GF-D8 (cell line): ENCODE data around the gene PLCD1.
A peak's percentile ranks its signal among the peaks of the same experiment; 100 is the strongest.
"Not testable (repeated sequence)": the region's sequence is repeated elsewhere in the genome, so short reads cannot be mapped to it uniquely, and the experiment has no call there.

Experiments used
- DNase-seq: peaks from one replicate; lab custom pipeline; 2025; lab: John Stamatoyannopoulos, UW

The PLCD1 gene

DNA sequence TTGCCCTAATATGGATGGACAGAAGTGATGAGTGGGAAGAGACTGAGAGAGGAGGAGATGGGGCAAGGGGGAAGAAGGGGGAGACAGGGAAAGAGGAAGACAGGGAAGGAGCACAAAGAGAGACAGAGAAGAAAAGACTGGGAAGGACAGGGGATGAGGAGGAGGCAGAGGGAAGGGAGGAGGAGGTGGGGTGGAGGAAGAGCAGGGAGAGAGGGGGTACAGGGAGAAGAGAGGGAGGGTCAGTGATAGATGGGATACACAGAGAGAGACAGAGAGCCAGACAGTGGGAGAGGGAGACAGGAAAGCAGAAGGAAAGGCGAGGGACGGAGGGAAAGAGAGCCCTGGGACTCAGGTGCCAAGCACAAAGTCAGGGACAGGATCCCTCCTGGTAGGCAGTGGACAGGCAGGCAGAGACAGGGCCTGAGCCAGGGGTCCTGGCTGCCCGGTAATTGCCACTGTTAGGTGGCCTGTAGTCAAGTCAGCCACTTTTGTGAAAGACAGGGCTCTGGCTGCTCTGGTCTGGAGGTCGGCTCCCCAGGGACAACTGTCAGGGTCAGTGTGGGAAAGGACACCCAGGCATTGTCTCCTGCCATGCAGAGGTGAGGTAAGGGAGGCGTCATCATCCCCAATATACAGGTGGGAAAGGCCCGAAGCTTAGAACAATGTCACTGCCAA lies 29.1 kb downstream of the PLCD1 start:
- DNase-seq: no peak

DNA sequence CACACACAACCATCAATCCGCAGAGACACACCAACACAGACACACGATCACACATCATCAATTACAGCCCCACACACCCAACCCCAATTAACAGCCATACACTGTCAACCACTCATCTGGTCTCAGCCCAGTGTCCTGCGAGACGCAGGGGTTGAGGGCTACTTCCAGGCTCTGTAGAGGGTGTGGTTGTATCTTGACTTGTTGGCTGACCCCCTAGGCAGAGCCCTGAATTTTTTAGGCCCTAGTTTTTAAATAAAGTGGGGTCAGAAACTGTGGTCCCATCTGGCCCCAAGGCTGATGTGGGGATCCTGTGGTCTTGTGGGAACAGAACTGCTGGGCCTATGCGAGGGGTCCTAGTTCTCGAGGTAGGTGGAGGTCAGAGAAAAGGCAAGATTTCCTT lies 29.6 kb downstream of the PLCD1 start:
- no peak for DNase-seq

DNA sequence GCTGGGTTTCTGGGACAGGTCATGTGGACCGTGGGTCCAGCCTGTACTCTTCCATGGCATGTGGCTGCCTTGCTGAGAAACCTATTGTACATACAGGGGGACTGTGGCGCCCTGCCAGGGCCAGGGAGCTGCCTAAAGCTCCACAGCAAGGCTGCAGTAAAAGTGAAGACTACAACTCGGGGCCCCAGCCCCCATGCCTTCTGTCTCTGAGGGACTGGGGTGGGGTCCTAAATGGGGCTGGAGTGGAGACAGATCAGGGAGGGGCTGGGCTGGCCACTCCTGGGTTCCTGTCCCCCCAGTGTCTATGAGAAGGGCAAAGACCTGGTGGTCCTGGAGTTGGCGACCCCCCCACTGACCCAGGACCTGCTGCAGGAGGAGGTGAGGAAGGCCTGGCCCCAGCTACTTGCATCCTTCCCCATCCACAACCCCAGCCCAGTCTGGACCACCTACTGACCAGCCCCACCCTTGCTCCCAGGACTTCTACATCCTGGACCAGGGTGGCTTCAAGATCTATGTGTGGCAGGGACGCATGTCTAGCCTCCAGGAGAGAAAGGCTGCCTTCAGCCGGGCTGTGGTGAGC lies 31.6 kb downstream of the PLCD1 start:
- no peak for DNase-seq

DNA sequence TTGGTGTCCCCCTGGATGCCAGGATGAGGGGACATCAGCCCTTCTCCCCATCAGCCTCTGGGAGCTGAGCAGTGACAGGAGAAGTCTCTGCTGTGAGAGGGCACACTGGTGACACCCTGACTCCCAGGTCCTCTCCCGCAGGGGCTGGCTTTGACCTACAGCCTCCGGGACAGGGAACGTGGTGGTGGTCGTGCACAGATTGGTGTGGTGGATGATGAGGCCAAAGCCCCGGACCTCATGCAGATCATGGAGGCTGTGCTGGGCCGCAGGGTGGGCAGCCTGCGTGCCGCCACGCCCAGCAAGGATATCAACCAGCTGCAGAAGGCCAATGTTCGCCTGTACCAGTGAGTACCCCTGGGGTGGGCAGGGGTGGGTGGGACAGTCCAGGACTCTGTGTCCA lies 32.1 kb downstream of the PLCD1 start:
- no peak for DNase-seq

DNA sequence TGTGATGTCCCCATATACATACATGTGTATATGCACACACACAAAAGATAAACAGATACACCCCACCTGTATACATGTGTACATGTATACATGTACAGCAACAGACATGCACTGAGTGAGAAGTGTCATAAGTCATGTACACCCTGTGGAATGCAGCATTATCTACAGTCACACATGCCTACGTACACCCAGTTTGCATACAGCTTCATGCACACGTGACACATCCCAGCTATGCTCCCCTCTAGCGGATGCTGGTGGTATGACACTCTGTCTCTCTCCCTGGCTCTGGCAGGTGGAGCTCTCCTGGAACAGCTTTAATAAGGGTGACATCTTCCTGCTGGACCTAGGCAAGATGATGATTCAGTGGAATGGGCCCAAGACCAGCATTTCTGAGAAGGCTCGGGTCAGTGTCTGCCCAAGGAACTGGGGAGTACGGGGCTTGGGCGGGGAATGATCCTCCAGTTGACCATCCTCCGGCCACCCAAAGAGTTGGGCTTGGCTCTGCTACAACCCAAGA lies 32.6 kb downstream of the PLCD1 start:
- DNase-seq: peak; percentile 34

DNA sequence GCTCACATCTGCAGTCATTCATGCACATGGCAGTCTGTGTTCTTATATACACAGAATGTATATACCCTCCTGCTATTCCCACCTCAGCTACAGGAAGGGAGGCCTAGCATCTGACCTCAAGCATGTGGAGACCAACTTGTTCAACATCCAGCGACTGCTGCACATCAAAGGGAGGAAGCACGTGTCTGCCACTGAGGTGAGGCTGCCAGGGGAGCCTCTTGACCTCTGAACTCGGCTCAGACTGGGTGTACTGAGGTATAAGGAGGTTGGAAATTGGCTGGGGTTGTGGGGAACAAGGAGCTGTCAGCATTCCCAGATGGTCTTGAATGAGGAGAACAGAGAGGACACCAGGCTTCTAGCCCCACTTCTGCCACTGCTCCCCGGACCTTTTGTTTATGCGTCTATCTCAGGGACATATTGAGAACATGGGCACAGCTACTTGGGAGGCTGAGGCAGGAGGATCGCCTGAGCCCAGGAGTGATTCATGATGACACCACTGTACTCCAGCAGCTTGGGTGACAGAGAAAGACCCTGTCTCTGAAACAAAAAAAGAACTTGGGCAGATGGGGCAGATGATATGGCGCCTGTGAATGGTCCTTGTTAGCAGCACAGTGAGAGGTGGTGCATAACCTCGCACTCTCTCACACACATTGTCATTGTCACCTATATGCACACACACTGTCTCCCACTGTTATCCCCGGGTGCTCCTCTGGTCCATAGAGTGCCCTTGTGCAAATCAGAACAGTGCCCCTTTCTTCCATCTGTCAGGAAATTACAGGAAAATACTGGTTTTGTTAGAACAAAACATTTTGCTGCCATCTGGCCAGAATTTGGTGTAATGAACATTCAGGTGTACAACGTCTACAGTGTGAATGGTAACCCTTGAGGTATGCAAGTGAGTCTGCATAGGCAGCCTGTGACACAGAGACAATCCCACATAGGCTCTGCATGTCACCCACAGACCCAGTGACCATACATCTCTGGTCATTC lies 33.5 kb downstream of the PLCD1 start:
- DNase-seq: no peak

DNA sequence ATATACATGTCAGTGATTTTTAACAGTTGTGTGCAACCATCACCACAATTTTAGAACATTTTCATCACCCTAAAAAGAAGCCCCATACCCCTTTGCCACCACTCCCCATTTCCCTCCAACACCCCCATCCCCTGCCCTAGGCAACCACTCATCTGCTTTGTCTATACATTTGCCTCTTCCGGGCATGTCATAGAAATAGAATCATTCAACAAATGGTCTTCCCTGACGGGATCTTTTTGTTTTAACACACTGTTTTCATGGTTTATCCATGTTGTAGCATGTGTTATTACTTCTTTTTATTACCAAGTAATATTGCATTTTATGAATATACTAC lies 34.8 kb downstream of the PLCD1 start:
- DNase-seq: no peak

DNA sequence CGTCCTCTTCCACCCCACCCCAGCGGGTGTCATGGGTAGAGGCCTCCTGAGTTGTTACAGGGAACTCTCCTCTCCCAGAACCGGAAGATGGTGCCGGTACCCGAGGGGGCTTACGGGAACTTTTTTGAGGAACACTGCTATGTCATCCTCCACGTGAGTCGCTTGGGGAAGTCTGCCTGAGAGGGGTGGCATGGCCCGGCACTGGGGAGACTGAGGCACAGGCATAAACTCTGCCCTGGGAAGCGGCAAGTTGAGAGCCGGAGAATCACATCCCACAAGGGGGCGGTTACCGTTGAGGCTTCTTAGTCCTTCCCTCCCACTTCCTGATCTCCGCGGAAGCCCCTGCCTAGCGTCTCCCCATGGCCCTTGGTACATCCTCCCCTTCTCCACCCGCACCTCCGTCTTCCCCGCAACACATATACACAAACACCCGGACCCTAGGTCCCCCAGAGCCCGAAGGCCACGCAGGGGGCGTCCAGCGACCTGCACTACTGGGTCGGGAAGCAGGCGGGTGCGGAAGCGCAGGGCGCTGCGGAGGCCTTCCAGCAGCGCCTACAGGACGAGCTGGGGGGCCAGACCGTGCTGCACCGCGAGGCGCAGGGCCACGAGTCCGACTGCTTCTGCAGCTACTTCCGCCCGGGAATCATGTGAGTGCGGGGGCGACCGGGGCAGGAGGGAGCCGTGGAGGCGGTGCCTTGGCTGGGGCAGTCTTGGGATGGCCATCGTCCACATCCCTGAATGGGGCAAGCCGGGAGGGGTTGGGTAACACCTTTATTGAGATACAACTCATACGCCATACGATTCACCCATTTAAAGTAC lies 35.4 kb downstream of the PLCD1 start:
- peak; percentile 63 for DNase-seq

DNA sequence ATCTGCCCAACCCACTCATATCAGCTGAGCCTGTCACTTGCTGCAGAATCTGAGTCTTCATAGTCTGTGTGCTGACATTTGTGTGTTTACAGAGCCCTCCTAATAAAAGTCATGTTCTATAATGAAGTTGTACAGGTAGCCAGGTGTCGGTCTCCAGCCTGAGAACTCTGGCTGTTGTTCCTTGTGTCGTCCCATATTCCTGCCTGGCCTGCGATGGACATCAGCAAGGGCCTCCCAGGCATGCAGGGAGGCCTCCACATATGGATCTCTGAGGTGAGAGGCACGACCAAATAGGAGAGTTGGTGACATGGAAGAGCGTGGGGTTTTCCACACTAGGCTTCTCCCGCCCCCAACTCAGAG lies 36.0 kb downstream of the PLCD1 start:
- DNase-seq: no peak

DNA sequence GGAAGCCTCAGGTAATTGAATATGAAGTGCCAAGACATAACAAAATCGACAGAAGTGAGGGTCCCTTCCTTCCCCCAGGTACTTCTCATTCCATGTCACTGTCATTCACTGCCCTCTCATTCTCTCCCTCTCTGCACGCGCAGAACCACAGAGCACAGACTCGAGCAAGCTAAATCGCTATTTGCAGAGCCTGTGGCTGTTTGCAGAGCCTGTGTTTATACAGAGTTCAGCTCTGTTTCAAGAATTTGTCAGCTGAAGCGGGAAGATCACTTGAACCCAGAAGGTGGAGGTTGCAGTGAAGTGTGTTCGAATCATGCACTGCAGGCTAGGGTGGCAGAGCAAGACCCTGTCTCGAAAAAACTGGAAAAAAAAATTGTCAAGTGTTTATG lies 36.4 kb downstream of the PLCD1 start:
- no peak for DNase-seq

DNA sequence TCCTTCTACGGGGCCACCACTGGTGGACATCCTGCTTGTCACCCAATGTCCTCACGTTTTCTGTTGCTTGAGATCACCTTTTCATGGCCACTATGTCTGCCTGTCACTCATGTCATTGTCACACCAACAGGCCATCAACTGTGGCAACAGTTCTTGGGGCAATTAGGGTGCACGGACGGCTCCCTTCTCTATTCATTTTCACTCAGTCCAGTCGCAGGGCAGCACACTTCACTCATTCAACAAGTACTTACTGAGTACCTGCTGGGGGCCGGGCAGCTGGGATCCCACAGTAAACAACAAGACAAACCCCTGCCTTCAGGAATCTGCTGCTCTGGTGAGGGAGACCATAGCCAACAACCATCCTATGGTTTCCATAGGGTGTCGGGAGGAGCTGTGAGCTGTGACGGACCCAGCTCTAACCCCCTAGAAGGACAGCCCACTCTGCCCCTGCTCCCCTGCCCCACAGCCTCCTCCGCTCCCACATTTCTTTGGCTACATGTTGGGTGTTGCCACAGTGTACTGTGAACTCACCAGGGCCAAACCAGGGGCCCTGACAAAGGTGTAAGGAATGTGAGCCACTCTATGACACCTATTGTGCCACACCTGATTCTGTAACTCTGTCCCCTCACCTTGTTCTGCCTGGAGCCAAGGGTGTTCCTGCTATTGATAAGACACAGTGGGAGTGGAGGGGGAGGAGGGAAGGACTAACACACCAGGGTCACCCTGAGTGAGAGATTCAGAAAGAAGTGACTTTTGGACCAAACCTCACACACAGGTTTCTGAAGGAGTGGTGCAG lies 37.0 kb downstream of the PLCD1 start:
- no peak for DNase-seq

DNA sequence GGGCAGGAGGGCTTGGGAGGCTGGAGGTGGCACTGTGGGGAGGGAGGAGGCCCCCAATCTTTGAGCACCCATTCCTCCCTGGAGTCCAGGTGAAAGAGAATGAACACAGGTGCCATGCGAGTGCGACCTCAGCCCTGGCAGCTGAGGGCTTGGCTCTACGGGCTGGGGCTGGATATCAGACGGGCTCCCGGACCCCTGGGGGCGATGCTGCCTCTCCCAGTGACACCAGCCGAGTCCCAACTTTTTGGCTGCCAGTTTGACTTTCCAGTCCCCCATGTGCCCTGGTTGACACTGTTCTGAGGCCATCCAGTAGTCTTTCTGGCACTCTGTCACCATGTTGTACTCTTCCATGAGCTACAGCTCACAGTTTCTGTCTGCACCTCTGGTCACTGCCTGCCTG lies 37.6 kb downstream of the PLCD1 start:
- no peak for DNase-seq

DNA sequence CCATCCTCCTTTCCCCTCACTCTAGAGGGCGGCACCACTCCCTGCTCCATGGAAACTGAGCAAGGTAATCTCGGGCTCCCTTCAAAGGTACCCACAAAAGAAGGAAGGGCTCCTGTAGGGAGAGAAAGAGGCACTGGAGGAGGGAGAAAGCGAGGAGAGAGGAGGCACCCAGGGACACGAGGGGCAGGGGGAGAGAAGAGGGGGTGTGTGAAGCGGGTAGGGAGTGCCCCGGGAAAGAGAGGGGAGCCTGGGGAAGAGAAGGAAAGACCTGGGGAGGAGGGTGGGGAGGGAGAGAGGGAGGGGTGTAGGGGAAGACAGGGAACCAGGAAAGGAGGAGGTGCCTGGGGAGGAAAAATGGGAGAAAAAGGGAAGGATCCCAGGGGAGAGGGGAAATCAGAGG lies 38.3 kb downstream of the PLCD1 start:
- no peak for DNase-seq

DNA sequence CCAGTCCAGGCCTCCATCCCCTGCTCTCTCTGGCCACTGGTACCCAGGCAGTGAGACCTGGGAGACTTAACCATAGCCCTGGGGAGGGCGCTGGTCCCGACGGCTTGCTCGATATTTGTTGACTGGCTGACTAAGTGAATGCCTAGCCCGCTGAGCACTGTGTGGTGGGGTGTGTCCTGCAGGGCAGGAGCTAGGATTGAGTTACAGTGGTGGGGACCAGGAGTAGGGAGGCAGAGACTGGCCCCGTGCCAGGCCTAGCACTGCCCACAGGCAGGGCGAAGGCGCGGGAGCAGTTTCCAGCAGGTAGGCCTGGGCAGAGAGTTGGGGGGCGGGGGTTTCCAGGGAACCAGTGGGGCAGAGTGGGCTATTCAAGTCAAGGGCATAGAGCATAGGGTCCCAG lies 38.9 kb downstream of the PLCD1 start, which contains the start of gene VILL:
TSS of gene VILL (plus strand) at position 260 of the 400 bp plus-strand sequence. CDS start 2,887 bp downstream, outside the sequence.
- no peak for DNase-seq

DNA sequence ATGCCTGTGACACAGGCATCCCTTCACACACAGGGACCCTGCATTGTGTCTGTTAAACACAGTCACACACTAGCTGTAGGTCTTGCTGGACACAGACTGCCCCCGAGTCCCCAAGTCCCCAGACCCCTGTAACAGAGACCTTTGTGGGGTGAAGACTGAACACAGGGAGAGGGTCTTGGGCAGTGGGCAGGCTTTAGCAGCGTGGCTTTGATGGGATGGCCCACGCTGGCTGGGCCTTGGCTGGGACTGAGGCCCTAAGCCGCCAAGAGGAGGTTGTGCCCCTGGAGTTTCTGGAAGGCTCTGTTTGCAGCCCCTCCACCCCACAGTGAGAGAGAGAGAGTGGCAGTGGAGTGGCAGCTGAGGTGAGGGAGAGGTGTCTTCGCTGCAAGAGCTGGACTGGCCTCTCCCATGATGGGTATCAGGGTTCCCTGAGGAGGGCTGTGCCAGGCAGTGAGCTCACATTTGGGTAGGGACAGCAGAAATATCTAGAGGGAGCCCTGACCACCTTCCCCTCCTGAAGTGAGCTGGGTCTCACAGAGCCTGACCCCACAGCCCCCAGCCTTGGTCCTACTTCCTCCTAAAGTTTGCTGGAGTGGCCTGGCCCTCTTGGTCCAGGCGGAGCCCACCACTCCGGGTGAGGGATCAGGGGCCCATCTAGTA lies 39.5 kb downstream of the PLCD1 start:
- no peak for DNase-seq

DNA sequence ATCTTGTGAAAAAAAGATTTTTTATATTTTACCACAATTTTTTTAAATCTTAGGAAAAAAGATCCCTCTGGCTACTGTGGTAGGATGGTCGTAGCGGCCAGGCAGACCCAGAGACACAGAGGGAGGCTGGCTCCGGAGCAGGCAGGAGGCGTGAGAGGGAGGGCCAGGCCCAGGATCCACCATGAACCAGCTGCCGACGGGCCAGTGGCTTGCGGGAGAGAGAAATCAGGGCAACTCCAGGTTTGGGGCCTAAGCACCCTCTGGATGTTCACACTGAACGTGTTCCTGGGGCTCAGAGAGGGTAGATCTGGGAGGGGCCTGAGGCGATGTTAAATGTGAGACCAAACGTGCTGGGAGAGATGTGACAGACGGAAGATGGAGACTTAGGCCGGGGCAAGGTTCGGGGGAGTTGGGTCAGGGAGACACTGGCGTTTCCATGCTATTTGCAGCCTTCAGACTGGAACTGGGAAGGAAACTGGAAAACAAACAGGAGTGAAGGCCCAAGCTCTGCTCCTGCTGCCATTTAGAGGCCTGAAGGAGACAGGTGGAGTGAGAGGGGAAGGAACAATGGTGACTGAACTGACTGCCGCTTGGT lies 40.4 kb downstream of the PLCD1 start:
- DNase-seq: no peak

DNA sequence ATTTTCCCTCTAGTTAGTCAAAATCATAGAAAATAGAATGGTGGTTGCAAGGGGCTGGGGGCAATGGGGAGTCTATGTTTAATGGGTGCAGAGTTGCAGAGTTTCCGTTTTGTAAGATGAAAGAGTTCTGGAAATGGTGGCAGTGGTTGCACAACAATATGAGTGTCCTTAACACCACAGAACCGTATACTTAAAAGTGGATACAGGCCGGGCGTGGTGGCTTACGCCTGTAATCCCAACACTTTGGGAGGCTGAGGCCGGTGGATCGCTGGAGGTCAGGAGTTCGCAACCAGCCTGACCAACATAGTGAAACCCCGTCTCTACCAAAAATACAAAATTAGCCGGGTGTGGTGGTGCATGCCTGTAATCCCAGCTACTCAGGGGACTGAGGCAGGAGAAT lies 41.1 kb downstream of the PLCD1 start:
- not testable (repeated sequence) for DNase-seq

DNA sequence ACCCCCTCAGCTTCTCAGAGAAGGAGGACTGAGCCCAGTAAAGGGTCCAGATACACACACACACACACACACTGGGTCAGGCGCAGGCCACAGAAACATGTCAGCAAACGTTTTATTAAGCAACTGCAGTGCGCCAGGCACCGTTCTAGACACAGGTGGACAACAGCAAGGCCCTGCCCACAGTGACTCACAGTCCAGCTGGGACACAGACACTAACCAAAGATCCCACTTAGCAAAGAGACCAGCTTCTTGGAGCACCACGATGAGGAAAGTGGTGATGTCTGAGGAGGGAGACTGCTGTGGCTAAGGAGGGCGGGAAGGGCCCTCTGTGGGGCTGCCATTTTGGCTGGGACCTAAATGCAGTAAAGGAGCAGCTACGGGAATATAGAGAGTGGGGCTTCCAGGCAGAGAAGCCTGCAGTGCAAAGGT lies 41.7 kb downstream of the PLCD1 start:
- no peak for DNase-seq

DNA sequence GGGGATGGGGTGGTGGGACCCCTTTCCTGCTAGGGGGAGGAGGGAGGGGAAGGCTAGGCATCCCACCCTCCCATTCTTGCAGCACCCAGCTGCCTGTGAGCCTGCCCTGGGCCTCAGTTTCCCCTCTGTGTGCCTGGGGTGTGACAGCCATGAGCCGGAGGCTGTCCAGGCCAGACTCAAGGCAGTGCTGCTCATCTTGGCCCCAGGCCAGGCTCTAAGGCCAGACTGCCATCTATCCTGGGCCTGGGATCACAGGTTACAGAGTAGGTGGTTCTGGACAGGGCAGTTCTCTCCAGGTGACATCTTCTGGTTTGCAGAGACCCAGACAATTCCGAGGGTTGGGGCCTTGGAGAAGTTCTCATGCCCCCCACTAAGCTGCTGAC lies 42.1 kb downstream of the PLCD1 start:
- no peak for DNase-seq
